RWPE1 (cell line): Measurements from ENCODE around the gene JAGN1.
"Not testable (repeated sequence)": the region's sequence is repeated elsewhere in the genome, so short reads cannot be mapped to it uniquely, and the experiment has no call there.

Experiments
- CTCF ChIA-PET: fragments of 350-600 bp; sonication (Branson Sonifier 250); formaldehyde crosslinking; extraction: SDS; loops from one replicate; lab custom pipeline; 2021; lab: Yijun Ruan, JAX
- POLR2A ChIA-PET: fragments of 400-600 bp; formaldehyde crosslinking; extraction: SDS; loops from one replicate; lab custom pipeline; 2020; ENCODE audit warnings: antibody characterized with exemption; ENCODE audit not compliant: low non-redundant PET; lab: Yijun Ruan, JAX
- DNase-seq: peaks from one replicate; pipeline ENCODE4 v3.0.0; 2012; ENCODE audit warnings: low spot score
- H3K27ac ChIP-seq: fragments of 450-650 bp; 2 replicates; pipeline ENCODE4 v1.5.1; 2017
- TF ChIP-seq, protein P1 (sequence below): fragments of 450-650 bp; conservative IDR thresholded peaks from 2 replicates; pipeline ENCODE4 v1.5.1; 2017; ENCODE audit warnings: low read depth, mild to moderate bottlenecking

Gene JAGN1

DNA sequence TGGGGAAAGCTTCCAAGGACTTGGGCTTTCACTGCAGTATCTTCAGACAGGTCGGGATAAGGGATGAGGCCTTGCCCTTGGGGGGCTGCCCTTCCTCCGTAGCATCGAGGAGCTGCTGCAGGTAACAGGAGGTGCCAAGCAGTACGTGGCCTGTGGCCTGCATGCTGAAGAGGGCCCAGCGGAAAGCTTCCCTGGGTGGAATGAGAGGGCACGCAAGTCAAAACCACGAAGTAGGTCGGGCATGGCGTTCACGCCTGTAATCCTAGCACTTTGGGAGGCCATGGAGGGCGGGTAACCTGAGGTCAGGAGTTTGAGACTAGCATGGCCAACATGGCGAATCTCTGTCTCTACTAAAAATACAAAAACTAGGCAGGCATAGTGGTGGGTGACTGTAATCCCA, 23.3 kb upstream of the JAGN1 start:
- TF ChIP-seq, protein P1, sequence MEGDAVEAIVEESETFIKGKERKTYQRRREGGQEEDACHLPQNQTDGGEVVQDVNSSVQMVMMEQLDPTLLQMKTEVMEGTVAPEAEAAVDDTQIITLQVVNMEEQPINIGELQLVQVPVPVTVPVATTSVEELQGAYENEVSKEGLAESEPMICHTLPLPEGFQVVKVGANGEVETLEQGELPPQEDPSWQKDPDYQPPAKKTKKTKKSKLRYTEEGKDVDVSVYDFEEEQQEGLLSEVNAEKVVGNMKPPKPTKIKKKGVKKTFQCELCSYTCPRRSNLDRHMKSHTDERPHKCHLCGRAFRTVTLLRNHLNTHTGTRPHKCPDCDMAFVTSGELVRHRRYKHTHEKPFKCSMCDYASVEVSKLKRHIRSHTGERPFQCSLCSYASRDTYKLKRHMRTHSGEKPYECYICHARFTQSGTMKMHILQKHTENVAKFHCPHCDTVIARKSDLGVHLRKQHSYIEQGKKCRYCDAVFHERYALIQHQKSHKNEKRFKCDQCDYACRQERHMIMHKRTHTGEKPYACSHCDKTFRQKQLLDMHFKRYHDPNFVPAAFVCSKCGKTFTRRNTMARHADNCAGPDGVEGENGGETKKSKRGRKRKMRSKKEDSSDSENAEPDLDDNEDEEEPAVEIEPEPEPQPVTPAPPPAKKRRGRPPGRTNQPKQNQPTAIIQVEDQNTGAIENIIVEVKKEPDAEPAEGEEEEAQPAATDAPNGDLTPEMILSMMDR: no peak
- CTCF ChIA-PET: no interaction called here
- no peak for DNase-seq
- peak overlapping the region; percentile 56 for H3K27ac ChIP-seq
- POLR2A ChIA-PET: no interaction called here

DNA sequence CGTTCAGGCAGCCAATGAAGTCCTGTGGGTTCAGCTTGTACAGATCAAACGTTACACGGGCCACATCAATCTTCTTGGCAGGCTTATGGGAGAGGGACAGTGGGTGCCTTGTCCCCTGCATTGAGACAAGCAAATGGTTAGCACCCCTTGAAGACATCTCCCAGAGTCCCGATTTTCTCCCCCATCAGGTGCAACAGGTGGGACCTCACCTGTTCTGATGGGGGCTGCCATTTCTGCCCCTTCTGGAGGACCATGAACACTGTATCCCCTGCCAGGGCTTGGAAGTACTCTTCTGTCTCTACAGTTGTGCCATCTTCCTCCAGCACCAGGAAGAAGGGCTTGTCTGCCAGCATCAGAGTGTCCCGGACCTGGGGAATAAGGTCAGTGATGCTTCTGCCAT, 20.5 kb upstream of the JAGN1 start:
- POLR2A ChIA-PET: no interaction called here
- CTCF ChIA-PET: no interaction called here
- TF ChIP-seq, protein P1: no peak
- no peak for DNase-seq
- H3K27ac ChIP-seq: no peak overlapping the region

DNA sequence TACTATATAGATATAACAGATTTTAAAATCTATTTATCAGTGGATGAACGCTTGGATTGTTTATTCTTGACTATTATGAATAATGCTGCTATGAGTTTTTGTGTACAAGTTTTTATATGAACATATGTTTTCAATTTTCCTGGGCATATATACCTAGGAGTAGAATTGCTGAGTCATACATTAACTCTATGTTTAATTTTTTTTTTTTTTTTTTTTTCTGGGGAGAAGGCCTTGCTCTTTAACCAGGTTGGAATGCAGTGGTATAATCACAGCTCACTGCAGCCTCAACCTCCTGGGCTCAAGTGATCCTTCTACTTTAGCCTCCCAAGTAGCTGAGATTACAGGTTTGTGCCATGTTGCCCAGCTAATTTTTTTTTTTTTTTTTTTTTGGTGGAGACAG, 19.4 kb upstream of the JAGN1 start:
- no peak for DNase-seq

DNA sequence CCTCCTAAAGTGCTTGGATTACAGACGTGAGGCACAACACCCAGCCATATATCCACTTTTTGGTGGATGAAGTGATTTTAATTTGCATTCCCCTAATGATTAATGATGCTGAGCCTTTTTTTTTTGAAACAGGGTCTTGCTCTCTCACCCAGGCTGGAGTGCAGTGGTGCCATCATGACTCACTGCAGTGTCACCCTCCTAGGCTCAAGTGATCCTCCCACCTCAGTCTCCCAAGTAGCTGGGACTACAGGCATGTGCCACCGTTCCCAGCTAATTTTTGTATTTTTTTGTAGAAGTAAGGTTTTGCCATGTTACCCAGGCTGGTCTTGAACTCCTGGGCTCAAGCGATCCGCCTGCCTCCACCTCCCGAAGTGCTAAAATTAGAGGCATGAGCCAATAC, 18.3 kb upstream of the JAGN1 start:
- CTCF ChIA-PET: interaction anchor here (0.6 kb wide), 1 partner anchor 49 kb away, joined by 4 read pairs; no protein-coding TSS in a partner anchor
- POLR2A ChIA-PET, DNase-seq: not testable (repeated sequence)

More for the DNA sequence above, 19.4 kb upstream of the JAGN1 start:
- H3K27ac ChIP-seq: no peak overlapping the region
- ChIA-PET POLR2A (interaction anchor here (0.6 kb wide), 2 partner anchors 36 to 75 kb away, joined by 6 to 9 read pairs; no protein-coding TSS in a partner anchor), CTCF (no interaction called here)
- TF ChIP-seq, protein P1: no peak

DNA sequence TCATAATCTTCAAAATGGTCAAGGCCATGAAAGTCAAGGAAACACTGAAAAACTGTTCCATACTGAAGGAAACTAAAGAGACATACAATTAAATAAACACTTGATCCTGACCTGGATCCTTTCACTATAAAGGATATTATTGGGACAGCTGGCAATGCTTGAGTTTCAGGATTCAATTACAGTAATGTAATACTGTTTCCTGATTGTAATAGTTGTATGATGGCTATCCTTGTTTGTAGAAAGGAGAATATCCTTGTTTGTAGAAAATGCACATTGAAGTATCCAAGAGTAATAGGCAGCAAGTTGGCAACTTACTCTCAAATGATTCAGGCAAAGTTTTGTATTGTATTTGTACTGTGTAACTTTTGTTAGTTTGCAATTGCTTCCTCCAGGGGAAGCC, 15.0 kb upstream of the JAGN1 start:
- CTCF ChIA-PET: no interaction called here
- POLR2A ChIA-PET: no interaction called here
- no peak for DNase-seq
- H3K27ac ChIP-seq: no peak overlapping the region
- TF ChIP-seq, protein P1: no peak

More for the DNA sequence above, 18.3 kb upstream of the JAGN1 start:
- H3K27ac ChIP-seq: not testable (repeated sequence)

DNA sequence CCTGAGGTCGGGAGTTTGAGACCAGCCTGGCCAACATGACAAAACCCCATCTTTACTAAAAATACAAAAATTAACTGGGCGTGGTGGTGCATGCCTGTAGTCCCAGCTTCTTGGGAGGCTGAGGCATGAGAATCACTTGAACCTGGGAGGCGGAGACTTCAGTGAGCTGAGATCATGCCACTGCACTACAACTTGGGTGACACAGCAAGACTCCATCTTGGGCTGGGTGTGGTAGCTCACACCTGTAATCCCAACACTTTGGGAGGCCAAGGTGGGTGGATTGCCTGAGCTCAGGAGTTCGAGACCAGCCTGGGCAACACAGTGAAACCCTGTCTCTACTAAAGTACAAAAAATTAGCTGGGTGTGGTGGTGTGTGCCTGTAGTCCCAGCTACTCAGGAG, 14.2 kb upstream of the JAGN1 start:
- CTCF ChIA-PET: interaction anchor here (0.6 kb wide), 1 partner anchor 372 kb away, joined by 4 read pairs; no protein-coding TSS in a partner anchor
- H3K27ac ChIP-seq, DNase-seq, POLR2A ChIA-PET: not testable (repeated sequence)

DNA sequence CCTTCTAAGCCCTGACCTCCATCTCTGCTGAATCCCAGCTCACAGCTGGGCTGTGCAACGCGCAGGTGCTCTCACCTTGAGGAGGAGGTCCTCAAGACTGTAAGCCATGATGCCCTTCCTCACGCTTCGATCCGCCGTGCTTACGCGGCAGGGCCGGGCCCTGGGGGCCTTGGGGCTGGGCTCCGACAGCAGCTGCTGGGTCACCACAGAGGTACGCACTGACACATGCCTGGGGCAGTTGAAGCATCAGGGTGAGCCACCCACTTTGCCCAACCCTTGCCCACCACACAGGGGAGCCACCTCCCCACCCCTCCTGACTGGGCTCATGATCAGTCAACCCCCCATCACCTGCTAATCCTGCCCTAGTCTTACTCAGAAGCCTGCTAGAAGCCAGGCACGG, 13.4 kb upstream of the JAGN1 start:
- ChIA-PET POLR2A (no interaction called here), CTCF (no interaction called here)
- DNase-seq: no peak
- no peak overlapping the region for H3K27ac ChIP-seq
- TF ChIP-seq, protein P1: no peak

DNA sequence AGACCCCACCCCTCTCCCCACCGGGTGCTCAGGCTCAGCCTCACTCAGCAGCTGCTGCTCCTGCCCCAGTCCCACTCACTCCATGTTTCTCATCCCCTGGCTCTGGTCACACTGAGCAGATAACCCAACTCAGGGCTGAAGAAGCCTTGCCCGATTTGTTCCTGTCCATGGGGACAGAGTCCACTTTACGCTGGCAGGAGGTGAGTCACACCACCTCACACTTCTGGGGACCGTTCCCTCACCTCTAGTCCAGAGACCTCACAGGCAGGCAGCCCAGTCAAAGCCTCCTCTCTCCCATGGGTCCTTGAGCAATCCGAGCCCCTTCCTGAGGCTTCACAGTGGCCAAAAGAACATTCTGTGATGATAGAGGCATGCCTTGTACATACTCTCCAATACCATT, 11.7 kb upstream of the JAGN1 start:
- ChIA-PET CTCF (no interaction called here), POLR2A (no interaction called here)
- no peak for DNase-seq
- H3K27ac ChIP-seq: no peak overlapping the region
- TF ChIP-seq, protein P1: no peak
